ENCODE data around the gene ITK.

DNA sequence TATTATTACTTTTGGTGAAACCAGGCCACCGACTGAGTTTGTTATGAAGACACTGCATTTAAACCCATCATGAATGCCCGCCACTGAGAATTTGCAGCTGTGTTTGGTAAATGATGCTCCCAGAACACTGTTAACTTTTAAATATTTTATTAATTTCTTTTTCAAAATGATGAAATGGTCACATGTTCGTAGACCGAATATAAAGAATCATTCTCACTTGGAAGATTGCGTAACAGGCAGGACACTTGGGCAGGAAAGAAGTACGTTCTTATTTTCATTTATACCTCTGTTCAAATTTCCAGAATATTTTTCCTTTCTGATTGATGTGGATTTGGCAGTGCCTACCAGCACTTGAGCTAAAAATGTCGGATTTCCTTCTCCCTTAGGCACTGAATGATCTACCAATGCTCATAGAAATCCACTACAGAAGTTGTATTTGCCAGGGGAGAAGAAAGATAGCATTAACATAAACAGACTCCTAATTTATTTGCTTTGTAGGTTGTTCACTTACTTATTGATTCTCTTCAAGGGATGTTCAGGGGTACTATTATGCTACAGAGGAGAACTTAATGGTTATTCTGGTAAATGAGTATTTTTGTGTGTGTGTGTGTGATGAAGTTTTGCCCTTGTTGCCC, 99.1 kb downstream of the ITK start:
- TF ChIP-seq, protein P1, sequence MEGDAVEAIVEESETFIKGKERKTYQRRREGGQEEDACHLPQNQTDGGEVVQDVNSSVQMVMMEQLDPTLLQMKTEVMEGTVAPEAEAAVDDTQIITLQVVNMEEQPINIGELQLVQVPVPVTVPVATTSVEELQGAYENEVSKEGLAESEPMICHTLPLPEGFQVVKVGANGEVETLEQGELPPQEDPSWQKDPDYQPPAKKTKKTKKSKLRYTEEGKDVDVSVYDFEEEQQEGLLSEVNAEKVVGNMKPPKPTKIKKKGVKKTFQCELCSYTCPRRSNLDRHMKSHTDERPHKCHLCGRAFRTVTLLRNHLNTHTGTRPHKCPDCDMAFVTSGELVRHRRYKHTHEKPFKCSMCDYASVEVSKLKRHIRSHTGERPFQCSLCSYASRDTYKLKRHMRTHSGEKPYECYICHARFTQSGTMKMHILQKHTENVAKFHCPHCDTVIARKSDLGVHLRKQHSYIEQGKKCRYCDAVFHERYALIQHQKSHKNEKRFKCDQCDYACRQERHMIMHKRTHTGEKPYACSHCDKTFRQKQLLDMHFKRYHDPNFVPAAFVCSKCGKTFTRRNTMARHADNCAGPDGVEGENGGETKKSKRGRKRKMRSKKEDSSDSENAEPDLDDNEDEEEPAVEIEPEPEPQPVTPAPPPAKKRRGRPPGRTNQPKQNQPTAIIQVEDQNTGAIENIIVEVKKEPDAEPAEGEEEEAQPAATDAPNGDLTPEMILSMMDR (IDR thresholded peaks at IDR 0.05; ENCODE audit: control extremely low read depth in 1 of 3, insufficient read depth in 1 of 3, low read depth in 1 of 3, low read length in 3 of 3), result no peak
- TF ChIP-seq EZH2 (IDR thresholded peaks at IDR 0.05; ENCODE audit: low read depth, low read length, severe bottlenecking) (no peak), EGR1 (IDR thresholded peaks at IDR 0.05; ENCODE audit: borderline replicate concordance, low read depth, low read length) (no peak), RNF2 (IDR thresholded peaks at IDR 0.05; ENCODE audit: borderline replicate concordance, low read depth, low read length, missing control alignments, poor library complexity, severe bottlenecking) (no peak), TAF1 (IDR thresholded peaks at IDR 0.05; ENCODE audit: low read depth, low read length) (no peak), POLR2A (IDR thresholded peaks at IDR 0.05; ENCODE audit: control extremely low read depth in 1 of 2, low read depth in 2 of 2, low read length in 2 of 2) (no peak), EP300 (IDR thresholded peaks at IDR 0.05; ENCODE audit: borderline replicate concordance in 1 of 2, low read depth in 2 of 2, low read length in 2 of 2) (no peak)

Data from H1 (cell line).